MCF 10A (cell line): Measurements from ENCODE around the gene MYCN. TPM values are rescaled to one million over a fixed set of nuclear protein-coding genes. Genes with fewer than 3 reads are reported as not detected.
"Not testable (repeated sequence)": the region's sequence is repeated elsewhere in the genome, so short reads cannot be mapped to it uniquely, and the experiment has no call there.

ENCODE experiments used
- BruUV-seq: library from RNA; stranded (reverse); fragments of 400-500 nt; replicated peaks from 2 replicates; lab custom pipeline; 2021; lab: Mats Ljungman, UMichigan
- CTCF ChIA-PET: fragments of 300-600 bp; sonication (Branson Sonifier 250); formaldehyde crosslinking; extraction: SDS; loops from one replicate; lab custom pipeline; 2021; ENCODE audit warnings: antibody characterized with exemption, inconsistent platforms; lab: Yijun Ruan, JAX
- POLR2A ChIA-PET: fragments of 300-600, 350-650 bp; sonication (Branson Sonifier 250); formaldehyde crosslinking; extraction: SDS; loops from one replicate; lab custom pipeline; 2020; ENCODE audit warnings: antibody characterized with exemption, inconsistent platforms; lab: Yijun Ruan, JAX
- DNase-seq: peaks from one replicate; pipeline ENCODE4 v3.0.0-alpha.2; 2018; ENCODE audit not compliant: unreplicated experiment
- H3K27ac Mint-ChIP-seq: one replicate; pipeline ENCODE4 v1.8.0; 2022; ENCODE audit warnings: mild to moderate bottlenecking, low read depth, mixed read lengths; ENCODE audit not compliant: unreplicated experiment
- H3K27me3 Mint-ChIP-seq: one replicate; pipeline ENCODE4 v1.8.0; 2022; ENCODE audit warnings: mixed read lengths; ENCODE audit not compliant: insufficient read depth, unreplicated experiment
- H3K36me3 Mint-ChIP-seq: one replicate; pipeline ENCODE4 v1.8.0; 2022; ENCODE audit warnings: mild to moderate bottlenecking, moderate library complexity, mixed read lengths; ENCODE audit not compliant: insufficient read depth, unreplicated experiment
- H3K4me1 Mint-ChIP-seq: one replicate; pipeline ENCODE4 v1.8.0; 2022; ENCODE audit warnings: mixed read lengths; ENCODE audit not compliant: insufficient read depth, unreplicated experiment
- H3K4me3 Mint-ChIP-seq: one replicate; pipeline ENCODE4 v1.8.0; 2022; ENCODE audit warnings: mild to moderate bottlenecking, moderate library complexity, mixed read lengths; ENCODE audit not compliant: unreplicated experiment
- H3K9me3 Mint-ChIP-seq: one replicate; pipeline ENCODE4 v1.8.0; 2022; ENCODE audit warnings: mixed read lengths; ENCODE audit not compliant: unreplicated experiment
- intact Hi-C: fragments of 100-400 bp; cut with micrococcal nuclease; formaldehyde crosslinking; loops from 2 replicates; pipeline ENCODE4 v1.14.1; 2022
- total RNA-seq: library from RNA; stranded (reverse); gene quantifications from 2 replicates; pipeline ENCODE4 v1.2.3, GENCODE V29; 2022
- TF ChIP-seq, protein P1 (sequence below): fragments of 200-600 bp; IDR thresholded peaks from one replicate; pipeline ENCODE4 v1.8.0; 2022; ENCODE audit warnings: antibody characterized with exemption, mild to moderate bottlenecking; ENCODE audit not compliant: unreplicated experiment

The MYCN gene
- total RNA-seq, 1 experiment from 2014 or later: not detected

GRCh38 chr2:15908371-15908770 is 32.0 kb upstream of the MYCN start:
- POLR2A ChIA-PET: interaction anchor here (0.7 kb wide), 1 partner anchor 1161 kb away, joined by 3 read pairs; no protein-coding TSS in a partner anchor
- DNase-seq: no peak
- no TSS peak for BruUV-seq
- Mint-ChIP-seq H3K4me1 (peaks cover 13% of the 10 kb centered on the region), H3K27me3 (peaks cover 24% of the 10 kb centered on the region), H3K4me3 (no peak overlapping the region), H3K27ac (no peak overlapping the region), H3K36me3 (no peaks in the 10 kb centered on the region), H3K9me3 (no peaks in the 10 kb centered on the region)
- intact Hi-C loops: no loop called here
- CTCF ChIA-PET: interaction anchor here (0.6 kb wide), 1 partner anchor 41 kb away, joined by 3 read pairs; no protein-coding TSS in a partner anchor
- TF ChIP-seq, protein P1, sequence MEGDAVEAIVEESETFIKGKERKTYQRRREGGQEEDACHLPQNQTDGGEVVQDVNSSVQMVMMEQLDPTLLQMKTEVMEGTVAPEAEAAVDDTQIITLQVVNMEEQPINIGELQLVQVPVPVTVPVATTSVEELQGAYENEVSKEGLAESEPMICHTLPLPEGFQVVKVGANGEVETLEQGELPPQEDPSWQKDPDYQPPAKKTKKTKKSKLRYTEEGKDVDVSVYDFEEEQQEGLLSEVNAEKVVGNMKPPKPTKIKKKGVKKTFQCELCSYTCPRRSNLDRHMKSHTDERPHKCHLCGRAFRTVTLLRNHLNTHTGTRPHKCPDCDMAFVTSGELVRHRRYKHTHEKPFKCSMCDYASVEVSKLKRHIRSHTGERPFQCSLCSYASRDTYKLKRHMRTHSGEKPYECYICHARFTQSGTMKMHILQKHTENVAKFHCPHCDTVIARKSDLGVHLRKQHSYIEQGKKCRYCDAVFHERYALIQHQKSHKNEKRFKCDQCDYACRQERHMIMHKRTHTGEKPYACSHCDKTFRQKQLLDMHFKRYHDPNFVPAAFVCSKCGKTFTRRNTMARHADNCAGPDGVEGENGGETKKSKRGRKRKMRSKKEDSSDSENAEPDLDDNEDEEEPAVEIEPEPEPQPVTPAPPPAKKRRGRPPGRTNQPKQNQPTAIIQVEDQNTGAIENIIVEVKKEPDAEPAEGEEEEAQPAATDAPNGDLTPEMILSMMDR: no peak

DNA sequence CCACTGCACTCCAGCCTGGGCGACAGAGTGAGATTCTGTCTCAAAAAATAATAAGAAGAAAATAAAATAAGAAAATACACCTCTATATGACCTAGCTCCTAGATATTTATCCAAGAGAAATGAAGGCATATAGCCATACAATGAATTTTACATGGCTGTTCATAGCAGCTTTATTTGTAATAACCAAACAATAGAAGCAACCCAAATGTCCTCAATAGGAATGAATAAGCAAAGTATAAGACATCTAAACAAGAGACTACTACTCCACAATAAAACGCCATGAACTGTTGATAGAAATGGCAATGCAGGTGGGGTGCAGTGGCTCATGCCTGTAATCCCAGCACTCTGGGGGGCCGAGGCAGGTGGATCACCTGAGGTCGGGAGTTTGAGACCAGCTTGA is 31.2 kb upstream of the MYCN start:
- H3K27ac Mint-ChIP-seq: no peak overlapping the region
- peaks cover 13% of the 10 kb centered on the region for H3K4me1 Mint-ChIP-seq
- DNase-seq: no peak
- no peak overlapping the region for H3K4me3 Mint-ChIP-seq
- H3K27me3 Mint-ChIP-seq: peaks cover 32% of the 10 kb centered on the region
- no peaks in the 10 kb centered on the region for H3K9me3 Mint-ChIP-seq
- no TSS peak for BruUV-seq
- POLR2A ChIA-PET: interaction anchor here (0.6 kb wide), 2 partner anchors 10 to 491 kb away, joined by 4 read pairs; no protein-coding TSS in a partner anchor
- intact Hi-C loops: no loop called here
- H3K36me3 Mint-ChIP-seq: no peaks in the 10 kb centered on the region
- CTCF ChIA-PET: interaction anchor here (0.6 kb wide), 2 partner anchors 38 to 40 kb away, joined by 3 to 4 read pairs; no protein-coding TSS in a partner anchor
- TF ChIP-seq, protein P1: no peak

GRCh38 chr2:15909736-15910135 is 30.6 kb upstream of the MYCN start:
- H3K4me3 Mint-ChIP-seq: no peak overlapping the region
- TF ChIP-seq, protein P1: no peak
- peaks cover 13% of the 10 kb centered on the region for H3K4me1 Mint-ChIP-seq
- no peaks in the 10 kb centered on the region for H3K9me3 Mint-ChIP-seq
- no peaks in the 10 kb centered on the region for H3K36me3 Mint-ChIP-seq
- BruUV-seq: no TSS peak
- intact Hi-C loops: no loop called here
- ChIA-PET POLR2A (interaction anchor here (0.6 to 0.7 kb wide), 3 partner anchors 10 to 571 kb away, joined by 3 to 4 read pairs (median 4); no protein-coding TSS in a partner anchor), CTCF (interaction anchor here (0.7 kb wide), 1 partner anchor 39 kb away, joined by 4 read pairs; no protein-coding TSS in a partner anchor)
- H3K27me3 Mint-ChIP-seq: peaks cover 38% of the 10 kb centered on the region
- H3K27ac Mint-ChIP-seq: no peak overlapping the region
- DNase-seq: no peak

- H3K4me1 Mint-ChIP-seq: peaks cover 13% of the 10 kb centered on the region
- H3K27ac Mint-ChIP-seq, H3K4me3 Mint-ChIP-seq, intact Hi-C loops, BruUV-seq, H3K36me3 Mint-ChIP-seq, DNase-seq, H3K9me3 Mint-ChIP-seq: not testable (repeated sequence)
- POLR2A ChIA-PET: interaction anchor here (0.6 to 1.9 kb wide), 3 partner anchors 9 to 16 kb away, joined by 3 to 5 read pairs (median 4); no protein-coding TSS in a partner anchor
- CTCF ChIA-PET: interaction anchor here (0.6 kb wide), 1 partner anchor 1345 kb away, joined by 4 read pairs; no protein-coding TSS in a partner anchor
- H3K27me3 Mint-ChIP-seq: peaks cover 27% of the 10 kb centered on the region
Observed at GRCh38 chr2:15911270-15911669, 29.1 kb upstream of the MYCN start.
